NCI-H2196 treated with DMSO at 0.1 percent for 48 hours (cell line): ENCODE measurements around the gene AP5B1.
A peak's percentile ranks its signal among the peaks of the same experiment; 100 is the strongest.

ENCODE experiments used
- DNase-seq: peaks from one replicate; lab custom pipeline; 2025; ENCODE audit not compliant: unreplicated experiment; lab: John Stamatoyannopoulos, UW

The AP5B1 gene

DNA sequence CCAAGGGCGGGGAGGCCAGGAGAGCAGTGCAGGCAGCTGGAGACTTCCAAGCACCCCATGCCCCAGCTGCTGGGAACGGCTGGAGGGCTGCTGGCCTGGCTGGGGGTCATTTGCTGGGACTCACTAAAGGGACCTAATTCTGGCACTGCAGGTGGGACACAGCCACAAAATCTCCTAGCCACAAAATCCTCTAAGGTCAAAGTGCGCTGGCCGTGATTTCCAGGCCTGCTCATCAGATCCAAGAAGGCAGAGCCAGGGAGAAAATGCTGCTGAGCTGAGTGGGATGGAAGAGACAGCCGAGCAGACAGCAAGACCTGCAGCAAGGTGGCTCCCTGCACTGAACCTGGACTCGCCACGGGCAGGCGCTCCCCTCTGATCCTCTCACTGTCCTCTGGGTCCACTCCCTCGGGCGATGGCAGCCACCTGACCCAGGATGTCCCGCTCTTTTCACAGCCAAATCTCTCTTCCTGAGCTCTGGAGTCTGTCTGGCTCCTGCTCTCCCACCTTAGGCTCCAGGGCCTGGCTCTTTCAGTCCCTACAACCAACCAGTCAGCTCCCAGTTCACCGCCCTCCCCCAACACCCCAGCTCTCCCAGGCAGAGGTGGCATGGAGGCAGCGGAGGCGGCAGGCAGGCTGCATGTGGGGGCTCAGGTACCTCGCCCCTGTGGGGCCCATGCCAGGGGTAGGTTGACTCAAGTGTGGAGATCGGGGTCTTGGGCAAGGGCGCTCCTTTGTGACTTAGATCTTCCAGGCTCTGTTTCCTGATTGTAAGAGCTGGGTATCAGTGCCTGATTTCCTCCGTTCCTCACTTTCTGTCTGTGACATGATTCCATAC lies 20.6 kb upstream of the AP5B1 start:
- no peak for DNase-seq

DNA sequence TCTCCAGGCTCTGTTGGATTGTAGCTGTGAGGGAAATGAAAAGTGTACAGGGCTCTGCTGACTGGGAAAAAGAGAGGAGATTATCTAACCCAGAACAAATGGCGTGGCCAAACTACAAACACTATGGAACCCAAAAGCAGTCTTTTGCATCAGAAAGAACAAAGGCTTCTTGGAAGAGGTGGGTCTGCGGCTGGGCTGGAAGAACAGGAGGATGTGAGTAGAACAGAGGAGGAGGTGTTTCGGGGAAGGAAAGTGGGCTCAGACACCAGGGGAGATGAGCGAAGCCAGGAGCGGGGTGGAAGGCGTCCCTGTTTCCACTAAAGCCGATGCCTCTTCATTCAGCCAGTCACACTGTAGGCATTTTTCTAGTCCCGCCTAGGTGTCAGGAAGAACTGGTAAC lies 18.1 kb upstream of the AP5B1 start:
- DNase-seq = no peak

DNA sequence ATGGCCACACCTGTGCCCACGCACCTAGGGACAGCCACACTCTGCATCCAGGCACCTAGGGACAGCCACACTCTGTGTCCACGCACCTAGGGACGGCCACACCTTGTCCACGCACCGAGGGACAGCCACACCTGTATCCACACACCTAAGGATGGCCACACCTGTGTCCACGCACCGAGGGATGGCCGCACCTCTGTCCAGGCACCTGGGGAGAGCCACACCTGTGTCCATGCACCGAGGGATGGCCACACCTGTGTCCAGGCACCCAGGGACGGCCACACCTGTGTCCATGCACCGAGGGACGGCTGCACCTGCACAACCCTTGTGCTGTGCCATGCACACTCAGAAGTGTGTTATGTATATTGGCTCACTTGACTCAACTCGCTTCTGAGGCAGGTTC lies 16.9 kb upstream of the AP5B1 start:
- no peak for DNase-seq

DNA sequence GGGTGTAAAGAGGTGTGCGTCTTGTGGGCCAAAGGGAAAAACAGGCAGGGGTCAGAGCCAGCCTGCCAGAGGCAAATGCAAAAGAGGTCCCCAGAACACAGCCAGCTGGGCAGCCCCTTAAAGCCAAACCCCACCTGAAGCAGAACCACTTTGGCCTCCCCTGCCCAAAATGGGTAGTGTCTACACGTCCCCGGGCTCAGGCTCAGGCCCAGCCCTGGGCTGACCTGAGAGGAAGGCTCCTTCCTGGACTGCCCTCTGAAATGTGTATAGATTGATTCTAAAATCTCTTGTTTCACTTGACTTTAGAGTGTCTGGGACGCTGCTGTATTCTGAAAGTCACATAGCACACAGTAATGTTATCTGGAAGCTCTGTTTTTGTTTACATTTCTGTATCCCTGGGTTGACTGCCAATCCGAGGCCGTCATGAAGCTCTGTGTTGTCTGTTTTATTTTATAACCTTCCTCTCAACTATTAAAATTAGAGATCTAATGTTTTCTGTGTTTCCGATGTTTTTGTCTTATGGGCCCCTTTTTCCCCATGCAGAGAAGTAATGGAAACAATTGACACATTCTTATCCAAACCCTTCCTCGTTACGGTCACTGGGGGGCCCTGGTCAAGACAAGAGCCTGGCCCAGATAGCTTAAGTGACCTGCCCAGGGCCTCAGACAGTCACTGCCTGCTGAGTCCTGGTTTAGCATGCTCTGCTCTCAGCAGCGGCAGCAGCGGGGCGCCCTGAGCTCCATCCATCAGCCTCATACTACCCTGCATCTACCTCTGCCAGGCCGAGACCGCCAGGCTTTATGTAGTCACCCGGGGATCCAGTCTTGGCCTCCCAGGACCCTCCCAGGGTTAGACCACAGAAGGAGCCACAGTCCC lies 16.2 kb upstream of the AP5B1 start:
- DNase-seq = no peak

DNA sequence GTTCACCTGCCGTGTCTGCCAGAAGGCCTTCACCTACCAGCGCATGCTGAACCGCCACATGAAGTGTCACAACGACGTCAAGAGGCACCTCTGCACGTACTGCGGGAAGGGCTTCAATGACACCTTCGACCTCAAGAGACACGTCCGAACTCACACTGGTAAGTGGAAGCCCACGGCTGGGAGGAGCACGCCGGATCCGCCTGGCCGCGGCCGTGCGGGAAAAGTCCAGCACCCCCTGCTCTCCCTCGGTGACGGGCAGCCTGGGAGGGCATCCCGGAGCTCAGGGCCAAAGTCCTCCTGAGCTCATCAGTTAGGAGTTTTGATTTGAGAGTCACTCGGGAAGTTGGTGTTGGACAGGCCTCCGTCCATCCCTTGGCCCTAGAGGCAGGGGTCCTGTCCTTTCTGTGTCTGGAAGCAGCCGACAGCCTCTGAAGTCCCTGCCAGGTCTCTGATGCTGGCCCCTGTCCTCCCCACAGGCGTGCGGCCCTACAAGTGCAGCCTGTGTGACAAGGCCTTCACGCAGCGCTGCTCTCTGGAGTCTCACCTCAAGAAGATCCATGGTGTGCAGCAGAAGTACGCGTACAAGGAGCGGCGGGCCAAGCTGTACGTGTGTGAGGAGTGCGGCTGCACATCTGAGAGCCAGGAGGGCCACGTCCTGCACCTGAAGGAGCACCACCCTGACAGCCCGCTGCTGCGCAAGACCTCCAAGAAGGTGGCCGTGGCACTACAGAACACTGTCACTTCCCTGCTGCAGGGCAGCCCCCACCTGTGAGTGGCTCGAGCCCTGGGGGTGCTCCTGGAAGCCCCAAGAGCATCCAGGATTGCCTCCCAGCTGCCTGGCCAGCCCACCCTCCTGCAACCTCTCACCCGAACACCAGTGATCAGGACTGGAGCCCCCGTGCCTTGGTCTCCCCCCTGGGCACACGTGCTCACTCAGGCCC lies 14.1 kb upstream of the AP5B1 start:
- no peak for DNase-seq

DNA sequence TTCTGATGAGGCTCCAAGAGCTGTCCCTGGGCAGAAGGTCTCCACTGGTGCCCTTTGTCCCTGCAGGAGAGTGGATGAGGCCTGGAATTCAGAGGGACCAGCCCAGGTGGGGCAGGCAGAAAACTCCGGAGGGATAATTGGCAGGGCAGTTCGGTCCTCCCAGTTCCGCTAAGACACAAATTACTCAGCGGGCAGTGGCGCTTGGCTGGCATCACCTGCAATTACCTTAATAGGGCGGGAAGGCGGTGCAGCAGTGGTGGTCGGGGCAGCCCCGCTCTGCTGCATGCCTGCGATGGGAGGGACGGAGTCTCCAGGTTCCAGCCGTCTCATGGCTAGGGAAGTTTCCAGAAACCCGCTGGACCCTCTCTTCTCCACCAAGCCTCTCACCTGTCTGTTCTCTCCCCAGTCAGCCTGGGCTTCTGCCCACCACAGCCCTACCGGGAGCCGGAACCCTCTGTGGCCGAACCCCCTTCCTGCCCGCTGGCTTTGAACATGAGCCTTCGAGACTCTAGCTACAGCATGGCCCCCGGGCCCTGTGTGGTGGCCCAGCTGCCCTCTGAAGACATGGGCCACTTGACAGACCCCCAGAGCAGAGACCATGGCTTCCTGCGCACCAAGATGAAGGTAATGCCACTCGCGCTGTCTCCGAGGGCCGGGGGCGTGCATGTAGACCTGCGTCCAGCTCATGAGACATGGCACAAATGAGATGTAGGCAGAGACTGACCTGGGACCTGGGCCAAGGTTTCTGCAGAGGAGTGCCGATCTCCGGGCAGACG lies 13.0 kb upstream of the AP5B1 start:
- peak; percentile 8 for DNase-seq

DNA sequence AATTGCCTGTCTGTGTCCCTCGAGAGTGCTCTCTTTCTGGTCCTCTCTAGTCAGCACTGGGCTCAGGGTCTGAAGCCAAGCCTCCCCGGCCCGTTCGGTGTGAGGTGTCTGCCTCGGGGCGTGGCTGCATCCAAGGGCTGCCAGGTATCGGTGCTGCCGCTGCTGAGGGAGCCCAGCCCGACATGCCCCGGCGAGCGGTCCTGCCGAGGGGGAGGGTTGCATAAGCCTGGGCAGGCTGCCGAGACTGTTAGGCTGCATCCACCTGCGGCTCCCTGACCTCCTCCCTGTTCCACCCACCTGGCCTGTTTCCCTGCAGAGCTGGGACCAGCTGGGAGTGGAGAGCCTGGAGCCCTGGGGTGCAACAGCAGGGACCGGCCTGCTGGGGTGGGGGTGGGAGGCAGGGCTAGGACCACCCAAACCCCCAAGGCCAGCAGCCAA lies 12.4 kb upstream of the AP5B1 start:
- DNase-seq = peak; percentile 80

DNA sequence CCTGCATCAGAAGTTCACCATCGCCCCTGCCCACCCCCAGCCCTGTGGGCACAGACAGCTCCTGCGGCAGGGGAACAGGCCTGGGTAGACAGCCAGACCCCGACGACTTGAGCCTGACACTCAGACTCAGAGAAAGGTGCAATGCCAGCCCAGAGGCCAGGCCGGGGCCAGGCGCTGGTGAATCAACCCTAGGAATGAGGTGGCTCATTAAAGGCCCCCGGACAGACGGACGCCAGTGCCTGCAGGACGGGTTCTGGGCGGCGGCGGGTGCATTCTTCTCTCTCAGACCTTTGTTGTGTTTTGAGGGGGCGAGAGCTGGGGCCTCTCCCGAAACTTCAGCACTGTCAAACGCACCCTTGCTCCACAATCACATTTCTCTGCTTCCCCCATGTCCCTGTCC lies 11.7 kb upstream of the AP5B1 start:
- DNase-seq = no peak

DNA sequence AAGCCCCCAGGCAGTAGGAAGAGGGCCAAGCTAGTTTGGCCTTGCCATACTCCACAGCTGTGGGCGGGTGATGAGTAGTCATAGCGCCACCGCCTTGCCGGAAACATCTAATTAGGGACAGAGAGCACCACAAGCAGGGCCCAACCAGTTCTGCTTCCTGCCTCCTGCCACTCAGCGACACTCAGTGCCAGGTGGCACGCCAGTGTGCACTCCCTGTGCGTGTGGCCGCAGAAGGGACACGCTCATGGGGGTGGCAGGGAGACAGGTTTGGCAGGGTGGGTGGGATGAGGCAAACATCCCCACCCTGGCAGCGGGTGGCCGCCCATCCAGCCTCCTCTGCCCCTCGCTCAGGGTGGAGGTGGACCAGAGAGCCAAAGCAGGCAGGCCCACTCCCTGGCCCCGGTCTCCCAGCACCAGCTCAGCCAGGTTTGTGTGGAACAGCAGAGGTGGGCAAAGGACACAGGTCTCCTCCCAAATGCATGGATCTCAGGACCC lies 11.0 kb upstream of the AP5B1 start:
- no peak for DNase-seq

DNA sequence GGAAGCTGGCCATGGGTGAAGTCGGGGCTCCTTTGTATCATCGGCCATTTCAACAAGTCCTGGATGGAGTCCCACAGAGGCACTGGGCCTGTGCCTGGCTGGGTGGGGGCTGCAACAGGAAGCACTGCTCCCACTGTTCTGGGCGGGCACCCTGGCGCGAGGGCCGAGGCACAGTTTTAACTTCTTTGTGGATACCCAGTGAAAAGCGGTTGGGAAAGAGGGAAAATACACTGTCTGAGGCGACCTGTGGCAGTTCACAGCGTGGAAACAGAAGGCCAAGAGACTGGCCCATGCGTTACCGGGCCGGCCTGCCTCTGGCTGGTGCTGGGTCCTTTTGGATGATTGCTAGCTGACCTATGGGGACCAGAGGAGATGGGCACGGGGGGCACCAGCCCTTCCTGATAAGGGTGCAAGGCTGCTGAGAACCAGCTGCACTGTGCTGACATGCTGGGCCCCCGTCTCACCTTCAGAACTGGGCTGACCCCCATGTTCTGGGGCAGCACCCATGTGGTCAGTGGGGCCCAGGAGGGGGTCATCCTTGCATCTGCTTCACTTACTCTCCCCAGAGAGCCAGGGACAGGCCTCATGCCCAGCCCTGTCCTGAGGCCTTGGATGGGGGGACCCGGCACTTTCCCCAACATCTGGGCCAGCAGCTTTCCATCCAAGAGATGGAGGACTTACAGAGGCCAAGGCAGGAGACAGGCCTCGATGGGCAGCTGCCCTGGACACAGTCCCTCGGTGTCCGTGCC lies 10.3 kb upstream of the AP5B1 start:
- no peak for DNase-seq

DNA sequence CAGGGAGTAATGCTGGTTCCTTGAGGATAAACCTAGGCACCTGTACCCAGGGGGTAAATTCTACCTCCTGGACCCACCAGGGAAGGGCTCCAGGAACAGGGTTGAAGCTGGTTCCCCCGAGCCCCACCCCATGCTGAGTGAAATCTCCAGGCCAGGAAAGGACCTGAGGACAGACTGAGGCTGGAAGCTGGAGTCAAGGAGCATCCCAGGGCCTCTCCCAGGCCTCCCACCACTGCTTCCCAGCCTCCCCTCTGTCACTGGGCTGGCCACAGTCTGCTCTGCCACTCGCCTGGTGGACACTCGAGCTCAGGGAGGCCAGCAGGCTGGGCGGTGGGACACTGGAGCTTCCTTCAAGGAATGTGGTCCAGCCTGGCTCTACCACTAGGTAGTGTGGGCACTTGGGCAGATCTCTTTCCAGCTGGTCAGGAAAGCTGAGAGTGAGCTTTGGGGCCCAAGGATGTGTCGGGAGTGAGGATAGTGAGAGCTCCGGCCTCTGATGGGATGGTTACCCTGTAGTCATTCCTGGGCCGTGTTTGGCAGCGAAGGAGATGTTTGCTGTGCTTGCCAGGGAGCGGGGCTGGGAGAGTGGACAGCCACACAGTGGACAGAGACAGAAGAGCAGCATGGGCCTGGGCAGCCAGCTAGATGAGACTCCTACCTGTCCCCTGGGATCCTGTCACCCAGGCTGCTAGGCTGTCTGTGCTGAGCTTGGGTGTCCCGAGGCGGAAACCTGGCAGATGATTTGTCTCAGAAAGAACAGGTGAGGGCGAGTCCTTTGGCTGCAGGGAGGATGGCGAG lies 9.5 kb upstream of the AP5B1 start:
- no peak for DNase-seq

DNA sequence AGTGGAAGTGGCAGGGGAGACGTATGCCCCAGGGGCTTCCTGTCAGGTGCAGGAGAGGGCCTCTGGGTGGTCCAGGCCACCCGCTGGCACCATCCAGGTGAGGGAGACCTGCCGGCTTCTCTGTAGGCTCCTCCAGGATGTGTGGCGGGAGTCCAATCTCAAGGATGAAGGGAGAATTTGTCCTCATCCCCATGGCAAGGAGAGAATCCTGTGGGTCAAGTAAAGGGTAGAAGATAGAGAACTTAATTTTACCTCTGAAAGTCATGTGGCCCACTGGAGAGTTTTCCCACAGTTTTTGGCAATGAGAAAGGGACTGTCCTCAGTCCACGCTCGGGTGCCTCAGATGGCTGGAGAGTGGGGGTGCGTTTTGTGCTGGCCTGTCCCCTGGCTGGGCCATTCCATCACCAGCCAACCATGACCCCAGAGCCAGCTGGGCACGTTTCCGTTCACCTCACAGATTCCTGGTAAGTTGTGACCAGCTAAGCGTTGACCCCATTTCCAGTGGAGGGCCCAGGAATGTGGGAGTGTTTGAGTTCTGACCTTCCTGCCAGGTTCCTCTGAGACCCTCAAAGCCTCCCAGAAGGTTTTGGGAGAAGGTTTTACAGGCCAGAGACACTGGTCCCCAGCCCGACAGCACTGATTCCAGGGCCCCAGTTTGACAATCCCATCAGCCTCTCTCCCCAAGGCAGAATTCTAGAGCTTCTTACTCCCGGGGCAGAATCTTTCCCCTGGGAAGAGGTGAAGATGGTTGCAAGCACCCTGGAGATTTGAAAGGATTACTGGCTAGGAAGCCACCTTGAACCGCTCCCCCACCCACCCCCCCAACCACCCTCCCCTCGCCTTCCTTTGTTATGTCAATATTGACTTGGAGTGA lies 8.7 kb upstream of the AP5B1 start:
- no peak for DNase-seq

DNA sequence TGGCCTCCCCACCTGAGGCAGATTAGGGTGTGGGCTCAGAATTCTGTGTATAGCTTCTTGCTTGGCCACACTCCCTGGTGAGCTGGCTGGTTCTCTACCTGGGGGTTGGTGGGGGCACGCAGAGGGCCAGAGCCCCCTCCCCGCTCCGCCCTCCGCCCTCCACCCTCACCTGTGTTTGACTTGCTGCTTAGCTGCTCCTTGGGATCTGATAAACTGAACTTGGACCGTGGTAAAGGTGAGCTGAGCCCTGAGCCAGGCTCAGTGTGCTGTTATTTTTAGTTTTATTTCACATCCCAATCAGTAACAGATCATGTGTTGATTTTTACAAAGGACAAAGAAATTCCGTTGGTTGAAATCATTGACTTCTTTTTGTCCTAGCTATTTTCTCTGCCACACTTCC lies 8.0 kb upstream of the AP5B1 start:
- no peak for DNase-seq

DNA sequence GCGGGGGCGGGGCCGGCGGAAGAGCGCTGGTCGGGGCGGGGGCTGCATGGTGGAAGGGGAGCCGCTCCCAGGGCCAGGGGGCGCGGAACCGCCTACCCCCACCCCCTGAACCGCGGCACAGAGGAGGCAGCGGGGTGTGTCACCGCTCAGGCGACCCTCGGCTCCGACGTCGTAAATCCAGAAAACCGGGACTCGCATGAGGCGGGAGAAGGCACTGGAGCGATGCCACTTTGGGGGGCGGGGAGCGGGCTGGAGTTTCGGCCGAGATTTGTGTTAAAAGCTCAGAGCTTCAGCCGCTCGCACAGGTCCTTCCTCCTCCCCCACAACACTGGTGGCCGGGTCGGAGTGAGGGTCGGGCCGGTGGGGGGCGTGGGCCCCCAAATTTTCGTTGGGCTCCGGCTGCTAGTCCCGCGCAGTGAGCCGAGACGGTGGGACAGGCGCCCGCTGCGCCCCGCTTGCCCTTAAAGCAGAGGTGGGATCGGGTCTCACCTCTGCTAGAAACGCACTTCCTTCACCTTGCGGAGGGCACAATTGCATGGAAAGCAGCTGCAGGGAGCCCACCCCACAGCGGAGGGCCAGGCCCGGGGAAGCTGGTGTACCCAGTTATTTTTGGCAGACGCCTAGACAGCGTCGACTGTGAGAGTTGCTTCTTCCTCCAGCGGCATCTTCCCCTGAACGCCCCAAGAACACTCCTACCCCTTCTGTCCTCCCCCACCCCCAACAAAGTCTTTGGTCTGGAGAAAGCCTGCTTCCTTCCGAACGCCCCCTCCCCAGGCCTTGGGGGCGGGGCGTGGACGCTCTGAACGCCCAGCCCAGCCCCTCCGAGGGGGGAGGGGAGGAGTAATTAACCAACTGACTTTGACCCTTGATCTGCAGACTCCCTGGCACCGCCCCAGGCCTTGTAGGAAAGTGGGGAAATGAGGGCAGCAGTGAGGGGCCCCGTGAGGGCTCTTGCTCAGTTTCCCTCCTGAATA lies 7.2 kb upstream of the AP5B1 start:
- DNase-seq = no peak

DNA sequence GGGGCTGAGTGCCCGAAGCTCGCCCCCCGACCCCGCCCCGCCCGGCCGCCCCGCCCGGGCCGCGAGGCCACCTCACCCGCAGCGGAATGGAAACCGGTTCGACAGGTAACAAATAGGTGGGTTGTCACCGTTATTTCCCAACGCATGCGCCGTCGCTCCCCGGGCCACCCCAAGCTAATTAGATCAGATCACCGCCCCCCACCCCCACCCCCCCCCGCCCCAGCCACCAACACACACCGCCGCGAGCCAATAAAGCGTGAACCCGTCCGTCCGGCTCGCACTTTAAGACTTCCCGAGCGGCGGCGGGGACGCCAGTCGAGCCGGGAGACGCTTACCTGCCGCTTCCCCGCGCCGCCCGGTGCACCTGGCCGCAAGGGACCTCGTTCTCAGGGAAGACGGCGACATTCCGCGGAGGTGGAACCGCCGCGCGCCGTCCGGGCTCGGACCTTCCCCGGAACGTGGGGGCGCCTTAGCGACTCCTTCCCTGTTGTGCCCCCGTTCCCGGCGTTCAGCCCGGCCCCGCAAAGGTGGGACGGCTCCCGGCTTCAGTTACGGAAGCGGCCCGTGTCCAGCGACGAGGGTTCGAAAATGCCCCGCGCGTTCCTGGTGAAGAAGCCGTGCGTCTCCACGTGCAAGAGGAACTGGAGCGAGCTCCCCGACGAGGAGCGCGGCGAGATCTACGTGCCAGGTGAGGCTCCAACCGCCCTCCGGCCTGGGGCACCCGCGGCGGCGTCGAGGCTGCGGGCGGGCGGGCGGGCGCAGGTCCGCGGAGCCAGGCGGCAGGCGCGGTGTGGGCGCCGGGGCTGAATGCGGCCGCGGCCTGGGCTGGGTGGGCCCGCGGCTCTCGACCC lies 6.2 kb upstream of the AP5B1 start, which contains the start of gene OVOL1:
Gene OVOL1 (plus strand): TSS at position 278 of the 851 bp plus-strand sequence. CDS start 311 bp downstream, at position 589.
- DNase-seq = peak; percentile 36
